Measurements from ENCODE around the gene IRF2BP1. TPM values are rescaled to one million over a fixed set of nuclear protein-coding genes. Genes with fewer than 3 reads are reported as not detected.
A peak's percentile ranks its signal among the peaks of the same experiment; 100 is the strongest.

IRF2BP1 gene
- total and polyA plus RNA-seq, 8 donors: 11.5 to 75.9 (median 13.4) TPM; not detected in 1

- peaks cover 0 to 12% (median 0%) of the 10 kb centered on the region in 3 donors for H3K27me3 ChIP-seq
- peaks cover 58 to 87% (median 82%) of the 10 kb centered on the region in 4 donors for H3K4me1 ChIP-seq
- H3K9me3 ChIP-seq: no peaks in the 10 kb centered on the region
- intact Hi-C loops (cut with DNase I; ENCODE audit: low total_unique reads): no loop called here
- H3K36me3 ChIP-seq: peaks cover 0 to 11% (median 10%) of the 10 kb centered on the region in 4 donors
- TF ChIP-seq POLR2A (IDR thresholded peaks at IDR 0.05): peak in 2 of 4 donors; percentile 13 to 19
- TF ChIP-seq POLR2AphosphoS5 (IDR thresholded peaks at IDR 0.05): peak; percentile 43 to 87 (median 85)
- TF ChIP-seq EP300 (IDR thresholded peaks at IDR 0.05): no peak
- peak in 6 of 7 experiments; percentile 71 to 99 (median 94) for TF ChIP-seq CTCF (IDR thresholded peaks at IDR 0.05)
- 7 to 13% (median 11%) methylated on average over 29 to 47 of the region's 47 CpGs for WGBS, 5 donors
- peak overlapping the region; percentile 90 to 96 (median 93) for H3K27ac ChIP-seq
- DNase-seq: peak; percentile 97
- peak overlapping the region; percentile 34 to 80 (median 72) for H3K4me3 ChIP-seq
Observed at GRCh38 chr19:45882652-45883585, 3.0 kb downstream of the IRF2BP1 start.

- H3K27ac ChIP-seq: peak overlapping the region; percentile 90 to 96 (median 93)
- peak overlapping the region; percentile 34 to 80 (median 72) for H3K4me3 ChIP-seq
- peak in 1 of 7 experiments; percentile 16 for TF ChIP-seq CTCF (IDR thresholded peaks at IDR 0.05)
- TF ChIP-seq EP300 (IDR thresholded peaks at IDR 0.05): no peak
- peak in 2 of 3 donors; percentile 48 to 58 for TF ChIP-seq POLR2AphosphoS5 (IDR thresholded peaks at IDR 0.05)
- peak; percentile 81 to 93 for DNase-seq
- WGBS, 5 donors: 16 to 66% (median 29%) methylated on average over 4 of the region's 4 CpGs
- H3K27me3 ChIP-seq: peaks cover 0 to 21% (median 0%) of the 10 kb centered on the region in 3 donors
- H3K36me3 ChIP-seq: peaks cover 0 to 11% (median 10%) of the 10 kb centered on the region in 4 donors
- peaks cover 67 to 93% (median 85%) of the 10 kb centered on the region in 4 donors for H3K4me1 ChIP-seq
- H3K9me3 ChIP-seq: no peaks in the 10 kb centered on the region
- intact Hi-C loops (cut with DNase I; ENCODE audit: low total_unique reads): no loop called here
Observed at GRCh38 chr19:45881909-45882528, 3.9 kb downstream of the IRF2BP1 start.

GRCh38 chr19:45881082-45881908 is 4.6 kb downstream of the IRF2BP1 start:
- H3K4me1 ChIP-seq: peaks cover 74 to 95% (median 89%) of the 10 kb centered on the region in 4 donors
- H3K36me3 ChIP-seq: peaks cover 0 to 11% (median 10%) of the 10 kb centered on the region in 4 donors
- H3K27ac ChIP-seq: peak overlapping the region; percentile 90 to 96 (median 93)
- no peaks in the 10 kb centered on the region for H3K9me3 ChIP-seq
- H3K27me3 ChIP-seq: peaks cover 0 to 28% (median 0%) of the 10 kb centered on the region in 3 donors
- DNase-seq: peak in 1 of 2 donors; percentile 54
- intact Hi-C loops (cut with DNase I; ENCODE audit: low total_unique reads): no loop called here
- TF ChIP-seq EP300 (IDR thresholded peaks at IDR 0.05) (no peak), CTCF (IDR thresholded peaks at IDR 0.05) (no peak), POLR2A (IDR thresholded peaks at IDR 0.05) (no peak), POLR2AphosphoS5 (IDR thresholded peaks at IDR 0.05) (no peak)
- H3K4me3 ChIP-seq: no peak overlapping the region
- WGBS, 5 donors: 40 to 61% (median 54%) methylated on average over 10 of the region's 10 CpGs
